ENCODE results near the gene MAML2.

Gene MAML2

GRCh38 chr11:96086111-96086510 lies 256.9 kb downstream of the MAML2 start:
- DNase-seq = no peak

GRCh38 chr11:96085319-96085930 lies 257.6 kb downstream of the MAML2 start:
- no peak for DNase-seq

GRCh38 chr11:96084610-96085318 lies 258.2 kb downstream of the MAML2 start:
- DNase-seq = no peak

- no peak for DNase-seq
Measured at GRCh38 chr11:96082936-96083335, 260.1 kb downstream of the MAML2 start.

- no peak for DNase-seq
Measured at GRCh38 chr11:96082002-96082899, 260.7 kb downstream of the MAML2 start.

- DNase-seq = no peak
Measured at GRCh38 chr11:96081561-96081960, 261.4 kb downstream of the MAML2 start.

- no peak for DNase-seq
Measured at GRCh38 chr11:96079691-96080090, 263.3 kb downstream of the MAML2 start.

GRCh38 chr11:96075532-96075959 lies 267.4 kb downstream of the MAML2 start:
- no peak for DNase-seq

- DNase-seq = no peak
Measured at GRCh38 chr11:96074551-96075310, 268.3 kb downstream of the MAML2 start.

GRCh38 chr11:96073536-96073935 lies 269.5 kb downstream of the MAML2 start:
- no peak for DNase-seq

- no peak for DNase-seq
Measured at GRCh38 chr11:96072592-96072991, 270.4 kb downstream of the MAML2 start.

GRCh38 chr11:96070453-96070852 lies 272.5 kb downstream of the MAML2 start:
- no peak for DNase-seq

- no peak for DNase-seq
Measured at GRCh38 chr11:96067160-96067559, 275.8 kb downstream of the MAML2 start.

GRCh38 chr11:96065379-96065778 lies 277.6 kb downstream of the MAML2 start:
- DNase-seq = no peak

- no peak for DNase-seq
Measured at GRCh38 chr11:96063886-96064285, 279.1 kb downstream of the MAML2 start.

GRCh38 chr11:96063053-96063452 lies 279.9 kb downstream of the MAML2 start:
- no peak for DNase-seq

- DNase-seq = no peak
Measured at GRCh38 chr11:96062134-96062533, 280.9 kb downstream of the MAML2 start.

- DNase-seq = no peak
Measured at GRCh38 chr11:96061730-96062129, 281.3 kb downstream of the MAML2 start.

- DNase-seq = no peak
Measured at GRCh38 chr11:96061069-96061468, 281.9 kb downstream of the MAML2 start.

GRCh38 chr11:96057502-96057901 lies 285.5 kb downstream of the MAML2 start:
- no peak for DNase-seq

GRCh38 chr11:96056576-96056975 lies 286.4 kb downstream of the MAML2 start:
- DNase-seq = no peak

GRCh38 chr11:96055706-96056387 lies 287.1 kb downstream of the MAML2 start:
- no peak for DNase-seq

Data from activated T-cell treated with anti-CD3 and anti-CD28 coated beads for 4 hours (primary cell).